Kidney (tissue), 14 donors: ENCODE data around the gene SLC17A6. TPM values are rescaled to one million over a fixed set of nuclear protein-coding genes. Genes with fewer than 3 reads are reported as not detected.

Experiments
- DNase-seq, 5 donors: peaks; one replicate each; pipeline ENCODE4 v3.0.0-alpha.2; 2013 to 2020
- FAIRE-seq: peaks from 2 replicates; lab custom pipeline; 2012; peaks lifted over from hg19 to GRCh38; lab: Jason Lieb, UNC
- H3K27ac ChIP-seq, 2 donors: one replicate each; pipeline ENCODE4 v1.7.0; 2013; ENCODE audit warnings: low read depth in 2 of 2, low read length in 2 of 2, inconsistent platforms in 1 of 2
- H3K27me3 ChIP-seq: one replicate; pipeline ENCODE4 v1.7.1; 2013; ENCODE audit warnings: low read length, inconsistent platforms; ENCODE audit not compliant: control insufficient read depth, insufficient read depth
- H3K36me3 ChIP-seq, 3 donors: one replicate each; pipeline versions ENCODE4 v1.7.0 to v1.7.1; 2013; ENCODE audit warnings: low read length in 3 of 3, control low read depth in 1 of 3, inconsistent platforms in 1 of 3; ENCODE audit not compliant: insufficient read depth in 3 of 3, control insufficient read depth in 2 of 3
- H3K4me1 ChIP-seq, 3 donors: one replicate each; pipeline versions ENCODE4 v1.7.0 to v1.7.1; 2013; ENCODE audit warnings: low read length in 3 of 3, inconsistent platforms in 1 of 3, low read depth in 1 of 3; ENCODE audit not compliant: control insufficient read depth in 2 of 3, insufficient read depth in 2 of 3
- H3K4me3 ChIP-seq, 3 donors: one replicate each; pipeline versions ENCODE4 v1.7.0 to v1.8.1; 2013; ENCODE audit warnings: low read length in 3 of 3, control low read depth in 1 of 3, inconsistent platforms in 1 of 3
- H3K9ac ChIP-seq, 3 donors: one replicate each; pipeline versions ENCODE4 v1.7.0 to v1.7.1; 2013; ENCODE audit warnings: low read length in 3 of 3, control low read depth in 1 of 3, inconsistent platforms in 1 of 3
- H3K9me3 ChIP-seq, 3 donors: one replicate each; pipeline versions ENCODE4 v1.7.0 to v1.7.1; 2013; ENCODE audit warnings: low read length in 3 of 3, control low read depth in 1 of 3, inconsistent platforms in 1 of 3; ENCODE audit not compliant: control insufficient read depth in 2 of 3, insufficient read depth in 1 of 3
- CTCF ChIP-seq: IDR thresholded peaks from 3 replicates; pipeline ENCODE4 v1.5.1; 2012; ENCODE audit warnings: mild to moderate bottlenecking, moderate library complexity, borderline replicate concordance; ENCODE audit not compliant: insufficient read depth; ENCODE audit errors: extremely low read depth
- intact Hi-C: fragments of 100-400 bp; cut with DNase I; formaldehyde crosslinking; loops from one replicate; pipeline ENCODE4 v1.11.1; 2022
- polyA plus RNA-seq: library from polyadenylated mRNA; stranded (reverse); fragments of 350-450 nt; fragmentation: Illumina TruSeq; extraction: RNeasy Lipid Tissue Mini Kit (QIAGEN cat#74804); gene quantifications from one replicate; pipeline ENCODE4 v1.2.3, GENCODE V29; 2014; ENCODE audit warnings: low read depth, low replicate concordance; ENCODE audit not compliant: insufficient read depth
- total RNA-seq: library from RNA; stranded (reverse); fragmentation: NEBNext Ultra II Directional; extraction: Animal tissue kit (Norgen Biotek cat#: 25700); gene quantifications from one replicate; pipeline ENCODE4 v1.2.1, GENCODE V29; 2021
- donor health status: control.
- donor health status: control.
- donor health status: control.
- donor health status: control.
- donor health status: control.
- donor health status: DM: yes; HTN: yes; CAD: no.
- donor health status: Normal renal cell carcinoma (clear cell type).

The SLC17A6 gene
- total and polyA plus RNA-seq, 2 donors from 2014 or later, result not detected

DNA sequence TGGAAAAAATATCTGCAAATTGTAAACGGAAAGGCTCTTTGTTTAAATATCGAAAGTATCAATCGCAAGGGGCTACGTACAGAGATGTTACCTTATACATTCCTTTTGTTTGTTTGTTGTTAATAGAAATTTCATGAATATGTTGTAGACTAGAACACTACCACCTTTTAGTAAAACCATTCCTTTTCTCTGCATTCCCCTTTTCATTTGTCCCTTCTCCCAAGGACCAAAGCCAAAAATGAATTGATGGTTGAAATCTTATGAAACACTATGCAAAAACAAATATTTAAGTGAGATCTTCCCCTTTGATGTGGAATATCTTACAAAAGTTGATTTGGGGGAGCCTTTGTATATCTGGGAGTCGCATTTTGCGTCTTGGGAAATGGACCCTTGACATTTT, 2.1 kb downstream of the SLC17A6 start:
- no peaks in the 10 kb centered on the region for H3K36me3 ChIP-seq
- DNase-seq (no peak), FAIRE-seq (no peak)
- no peak overlapping the region for H3K4me3 ChIP-seq
- intact Hi-C loops, result no loop called here
- H3K27me3 ChIP-seq, result peaks cover 50% of the 10 kb centered on the region
- no peaks in the 10 kb centered on the region for H3K9me3 ChIP-seq
- TF ChIP-seq CTCF, result no peak
- no peak overlapping the region for H3K9ac ChIP-seq
- H3K4me1 ChIP-seq, result no peaks in the 10 kb centered on the region
- no peak overlapping the region for H3K27ac ChIP-seq

- no peak for TF ChIP-seq CTCF
- no peaks in the 10 kb centered on the region for H3K9me3 ChIP-seq
- FAIRE-seq (no peak), DNase-seq (peak in 2 of 5 donors; percentile 13 to 18)
- no peaks in the 10 kb centered on the region for H3K36me3 ChIP-seq
- no peaks in the 10 kb centered on the region for H3K4me1 ChIP-seq
- H3K4me3 ChIP-seq, result no peak overlapping the region
- intact Hi-C loops, result no loop called here
- peaks cover 50% of the 10 kb centered on the region for H3K27me3 ChIP-seq
- no peak overlapping the region for H3K9ac ChIP-seq
- H3K27ac ChIP-seq, result no peak overlapping the region
Measured at GRCh38 chr11:22340701-22341587, 2.8 kb downstream of the SLC17A6 start.

- Histone ChIP-seq H3K9ac (no peak overlapping the region), H3K4me3 (no peak overlapping the region), H3K4me1 (no peaks in the 10 kb centered on the region), H3K27ac (no peak overlapping the region), H3K9me3 (no peaks in the 10 kb centered on the region), H3K36me3 (no peaks in the 10 kb centered on the region), H3K27me3 (peaks cover 52% of the 10 kb centered on the region)
- intact Hi-C loops, result no loop called here
- TF ChIP-seq CTCF, result no peak
- DNase-seq (no peak), FAIRE-seq (no peak)
Measured at GRCh38 chr11:22341588-22341931, 3.4 kb downstream of the SLC17A6 start.
